Endothelial cell of umbilical vein (primary cell): ENCODE results near the gene AKT2.

Experiments
- CTCF ChIP-seq, 2 donors: IDR thresholded peaks; 1 replicate in 1 of 2; 2 replicates in 1 of 2; pipeline ENCODE4 v1.5.1; 2011; ENCODE audit warnings: low read length in 2 of 2, mild to moderate bottlenecking in 2 of 2, moderate library complexity in 2 of 2, control low read depth in 1 of 2, inconsistent platforms in 1 of 2, low read depth in 1 of 2; ENCODE audit not compliant: insufficient read depth in 1 of 2; ENCODE audit errors: extremely low read depth in 1 of 2
- EZH2 ChIP-seq: IDR thresholded peaks from 2 replicates; pipeline ENCODE4 v1.6.1; 2012; ENCODE audit warnings: borderline replicate concordance, low read depth, mild to moderate bottlenecking, moderate library complexity, low read length, inconsistent platforms; ENCODE audit not compliant: severe bottlenecking
- MAX ChIP-seq: IDR thresholded peaks from 2 replicates; pipeline ENCODE4 v1.6.1; 2011; ENCODE audit not compliant: insufficient read depth, insufficient read length
- POLR2A ChIP-seq: IDR thresholded peaks from 2 replicates; pipeline ENCODE4 v1.6.1; 2012; ENCODE audit warnings: low read depth, mild to moderate bottlenecking, control low read depth, low read length

- TF ChIP-seq EZH2 (no peak), CTCF (IDR thresholded peaks at IDR 0.05; ENCODE audit: extremely low read depth in 1 of 2, insufficient read depth in 1 of 2, low read depth in 1 of 2, low read length in 2 of 2) (no peak), POLR2A (no peak), MAX (no peak)
These were observed 54.1 kb downstream of the AKT2 start for GRCh38 chr19:40231057-40231456.
